Cardiac fibroblast (primary cell): ENCODE results near the gene SFSWAP.

Experiments used
- DNase-seq, 2 donors: peaks; one replicate each; pipeline versions ENCODE4 v3.0.0 to v3.0.0-alpha.2; 2010; ENCODE audit warnings: low read depth in 2 of 2
- H3K4me3 ChIP-seq, 2 donors: replicated peaks in 1 of 2; 1 replicate in 1 of 2; 2 replicates in 1 of 2; pipeline ENCODE4 v1.5.1; 2011; ENCODE audit warnings: low read depth in 2 of 2, low read length in 2 of 2, mild to moderate bottlenecking in 2 of 2, moderate library complexity in 1 of 2
- TF ChIP-seq, protein P1 (sequence below): IDR thresholded peaks from one replicate; pipeline ENCODE4 v1.5.1; 2011; ENCODE audit warnings: low read depth, mild to moderate bottlenecking, low read length, inconsistent platforms

Gene SFSWAP

DNA sequence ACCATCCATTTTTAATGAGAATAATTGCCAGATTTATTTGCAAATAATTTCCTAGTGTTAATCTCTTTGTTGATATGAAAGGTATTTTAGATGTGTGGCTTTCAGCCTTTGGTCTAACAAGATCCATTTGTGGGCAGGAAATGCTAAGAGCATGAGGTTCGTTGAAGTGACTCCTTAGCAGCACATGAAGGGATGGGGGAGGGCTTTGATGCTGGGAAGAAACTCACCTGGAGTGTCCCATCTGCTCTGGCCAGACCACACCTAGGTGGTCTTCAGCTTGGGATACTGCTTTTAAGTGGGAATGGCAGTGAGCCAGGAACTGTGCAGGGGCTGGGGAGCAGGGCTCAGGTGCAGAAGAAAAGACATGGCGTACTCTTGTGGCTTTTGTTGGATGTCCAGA, 13.6 kb downstream of the SFSWAP start:
- no peak for DNase-seq
- TF ChIP-seq, protein P1, sequence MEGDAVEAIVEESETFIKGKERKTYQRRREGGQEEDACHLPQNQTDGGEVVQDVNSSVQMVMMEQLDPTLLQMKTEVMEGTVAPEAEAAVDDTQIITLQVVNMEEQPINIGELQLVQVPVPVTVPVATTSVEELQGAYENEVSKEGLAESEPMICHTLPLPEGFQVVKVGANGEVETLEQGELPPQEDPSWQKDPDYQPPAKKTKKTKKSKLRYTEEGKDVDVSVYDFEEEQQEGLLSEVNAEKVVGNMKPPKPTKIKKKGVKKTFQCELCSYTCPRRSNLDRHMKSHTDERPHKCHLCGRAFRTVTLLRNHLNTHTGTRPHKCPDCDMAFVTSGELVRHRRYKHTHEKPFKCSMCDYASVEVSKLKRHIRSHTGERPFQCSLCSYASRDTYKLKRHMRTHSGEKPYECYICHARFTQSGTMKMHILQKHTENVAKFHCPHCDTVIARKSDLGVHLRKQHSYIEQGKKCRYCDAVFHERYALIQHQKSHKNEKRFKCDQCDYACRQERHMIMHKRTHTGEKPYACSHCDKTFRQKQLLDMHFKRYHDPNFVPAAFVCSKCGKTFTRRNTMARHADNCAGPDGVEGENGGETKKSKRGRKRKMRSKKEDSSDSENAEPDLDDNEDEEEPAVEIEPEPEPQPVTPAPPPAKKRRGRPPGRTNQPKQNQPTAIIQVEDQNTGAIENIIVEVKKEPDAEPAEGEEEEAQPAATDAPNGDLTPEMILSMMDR, result no peak
- H3K4me3 ChIP-seq, result no peak overlapping the region

GRCh38 chr12:131725503-131725902, 14.6 kb downstream of the SFSWAP start:
- no peak overlapping the region for H3K4me3 ChIP-seq
- TF ChIP-seq, protein P1, result no peak
- DNase-seq, result no peak

GRCh38 chr12:131728720-131729119, 17.8 kb downstream of the SFSWAP start:
- no peak overlapping the region for H3K4me3 ChIP-seq
- no peak for DNase-seq
- TF ChIP-seq, protein P1, result no peak

GRCh38 chr12:131729254-131729955, 18.5 kb downstream of the SFSWAP start:
- no peak for DNase-seq
- TF ChIP-seq, protein P1, result no peak
- no peak overlapping the region for H3K4me3 ChIP-seq

DNA sequence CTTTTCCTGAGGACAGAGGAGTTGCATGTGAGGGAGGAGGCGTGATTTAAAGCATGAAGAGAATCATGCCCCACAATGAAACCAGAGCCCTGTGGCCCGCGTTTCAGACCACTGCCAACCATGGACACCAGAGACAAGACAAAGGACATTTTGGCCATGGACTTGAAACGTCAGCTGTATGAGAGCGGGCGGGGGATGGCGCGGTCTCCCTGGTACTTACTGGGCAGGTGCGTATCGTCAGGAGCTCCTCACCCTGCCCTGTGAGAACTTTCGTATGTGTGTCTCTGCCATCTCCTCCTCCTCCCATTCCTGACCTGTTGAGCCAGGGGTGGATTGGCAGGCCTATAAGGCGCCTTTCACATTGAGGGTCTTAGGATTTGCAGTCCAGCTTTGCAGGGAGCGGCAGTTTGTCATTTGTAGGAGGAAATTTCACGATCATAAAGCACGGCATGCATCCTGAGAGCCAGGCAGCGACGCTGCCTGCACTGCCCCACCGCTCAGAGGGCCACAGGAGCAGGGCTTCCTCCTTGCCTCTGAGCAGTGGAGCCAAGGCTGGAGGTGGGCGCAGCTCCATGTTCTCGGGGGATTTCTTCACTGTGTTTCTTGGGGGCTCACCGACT, 22.2 kb downstream of the SFSWAP start:
- H3K4me3 ChIP-seq, result no peak overlapping the region
- no peak for DNase-seq
- TF ChIP-seq, protein P1, result no peak

DNA sequence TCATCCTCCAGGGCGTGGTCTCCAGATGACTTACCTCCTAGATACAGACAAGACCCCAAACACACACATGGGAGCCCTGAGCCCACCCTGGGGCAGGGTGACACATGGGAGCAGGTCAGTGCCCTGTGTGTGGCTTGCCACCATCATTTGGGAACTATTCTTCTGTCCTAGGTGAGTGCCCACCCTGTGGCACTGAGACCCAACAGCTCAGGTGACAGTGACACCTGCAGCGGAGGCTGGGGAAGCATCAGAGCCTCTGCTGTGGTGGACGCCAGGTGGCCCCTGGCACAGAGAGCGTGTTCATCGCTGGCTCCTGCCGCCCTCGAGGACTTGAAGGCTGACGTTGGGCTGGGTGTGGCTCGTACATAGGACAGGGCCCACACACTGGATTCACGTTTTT, 23.0 kb downstream of the SFSWAP start:
- DNase-seq, result no peak
- TF ChIP-seq, protein P1, result no peak
- H3K4me3 ChIP-seq, result no peak overlapping the region
